Brain pericyte (primary cell): ENCODE measurements around the gene GNAO1.
A peak's percentile ranks its signal among the peaks of the same experiment; 100 is the strongest.

ENCODE experiments used
- DNase-seq: peaks from one replicate; pipeline ENCODE4 v3.0.0-alpha.2; 2012; ENCODE audit warnings: low read depth, low spot score

The GNAO1 gene

DNA sequence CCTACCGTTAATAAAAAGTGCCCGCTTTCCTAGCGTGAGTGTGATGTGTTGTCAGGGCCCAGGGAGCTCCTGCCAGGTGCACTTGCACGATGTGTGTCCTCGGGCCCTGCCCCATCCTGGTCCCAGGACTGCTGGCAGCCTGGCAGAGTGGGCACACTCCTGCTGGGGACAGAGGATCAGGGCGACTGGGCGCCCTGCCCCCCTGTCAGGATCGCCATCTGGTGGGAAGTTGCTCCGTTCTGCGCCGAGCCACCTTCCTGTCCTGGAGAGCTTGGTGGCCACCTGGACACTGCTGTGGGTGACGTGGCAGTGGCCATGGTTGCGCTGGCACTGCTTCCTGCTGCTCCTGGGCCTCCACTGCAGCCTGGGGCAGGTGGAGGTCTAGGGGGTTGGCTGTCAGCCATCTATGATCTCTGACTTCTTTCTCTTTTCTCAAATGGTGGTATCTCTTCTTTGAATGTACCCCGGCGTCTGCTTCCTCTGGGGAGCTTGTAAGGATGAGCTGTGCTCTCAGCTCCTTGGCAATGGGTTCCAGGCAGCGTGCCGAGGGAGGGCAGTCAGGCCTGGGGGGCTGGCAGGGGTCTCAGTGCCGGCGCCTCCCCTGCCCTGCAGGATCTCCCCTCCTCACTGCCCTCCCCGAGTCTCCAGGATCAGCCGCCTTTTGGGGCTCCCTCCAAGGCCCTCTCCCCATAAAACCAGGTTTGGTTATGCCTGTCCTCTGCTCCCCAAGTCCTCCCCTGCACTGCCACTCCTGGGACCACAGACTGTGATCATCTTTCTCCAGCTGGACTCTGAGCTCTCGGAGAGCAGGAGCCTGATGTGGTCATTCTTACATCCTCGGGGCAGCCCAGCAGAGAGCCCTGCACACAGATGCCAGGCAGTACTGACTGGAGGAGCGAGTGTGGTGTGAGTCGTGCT lies 157.1 kb downstream of the GNAO1 start:
- no peak for DNase-seq

- DNase-seq = no peak
Observed at GRCh38 chr16:56349086-56349415, 157.8 kb downstream of the GNAO1 start.

GRCh38 chr16:56349711-56350161 lies 158.4 kb downstream of the GNAO1 start:
- DNase-seq = no peak

GRCh38 chr16:56350491-56351405 lies 159.5 kb downstream of the GNAO1 start:
- DNase-seq = no peak

DNA sequence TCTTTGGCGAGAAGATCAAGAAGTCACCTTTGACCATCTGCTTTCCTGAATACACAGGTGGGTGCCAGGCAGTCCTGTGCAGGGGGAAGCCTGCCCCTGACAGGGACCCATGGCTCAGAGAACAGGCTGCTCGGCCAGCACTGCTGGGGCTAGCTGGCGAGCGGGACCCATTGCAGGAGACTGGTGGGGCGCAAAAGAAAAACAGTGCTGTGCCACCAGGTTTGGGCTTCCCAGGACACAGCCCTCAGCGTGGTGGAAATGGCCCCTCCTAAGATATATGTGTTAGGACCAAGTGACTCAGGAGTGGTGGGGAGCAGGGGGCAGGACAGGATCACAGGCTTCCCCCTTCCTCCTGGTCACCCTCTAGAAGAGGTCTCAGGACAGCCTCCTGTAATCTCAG lies 160.2 kb downstream of the GNAO1 start:
- no peak for DNase-seq

GRCh38 chr16:56352351-56353053 lies 161.2 kb downstream of the GNAO1 start:
- no peak for DNase-seq

- no peak for DNase-seq
Observed at GRCh38 chr16:56353054-56353921, 162.0 kb downstream of the GNAO1 start.

DNA sequence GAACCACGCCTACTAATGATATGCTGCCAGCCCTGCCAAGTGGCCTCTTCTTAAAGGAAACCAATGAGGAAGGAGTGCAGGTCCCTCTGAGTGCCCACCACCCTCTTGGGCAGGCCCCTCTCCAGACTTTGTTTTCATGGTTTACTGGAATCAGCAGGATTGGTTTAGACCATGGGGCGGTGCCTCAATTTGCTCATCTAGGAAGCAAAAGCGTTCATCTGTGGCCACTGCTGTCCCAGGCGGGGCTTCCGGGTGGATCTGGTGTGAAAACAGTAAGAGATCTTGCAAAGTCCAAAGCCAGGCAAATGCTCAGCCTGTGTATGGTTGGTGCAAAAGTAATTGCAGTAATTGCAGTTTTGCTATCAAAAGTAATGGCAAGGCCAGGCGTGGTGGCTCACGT lies 162.7 kb downstream of the GNAO1 start:
- DNase-seq = no peak

GRCh38 chr16:56354746-56355145 lies 163.5 kb downstream of the GNAO1 start:
- DNase-seq = no peak

GRCh38 chr16:56355221-56355620 lies 163.9 kb downstream of the GNAO1 start:
- no peak for DNase-seq

DNA sequence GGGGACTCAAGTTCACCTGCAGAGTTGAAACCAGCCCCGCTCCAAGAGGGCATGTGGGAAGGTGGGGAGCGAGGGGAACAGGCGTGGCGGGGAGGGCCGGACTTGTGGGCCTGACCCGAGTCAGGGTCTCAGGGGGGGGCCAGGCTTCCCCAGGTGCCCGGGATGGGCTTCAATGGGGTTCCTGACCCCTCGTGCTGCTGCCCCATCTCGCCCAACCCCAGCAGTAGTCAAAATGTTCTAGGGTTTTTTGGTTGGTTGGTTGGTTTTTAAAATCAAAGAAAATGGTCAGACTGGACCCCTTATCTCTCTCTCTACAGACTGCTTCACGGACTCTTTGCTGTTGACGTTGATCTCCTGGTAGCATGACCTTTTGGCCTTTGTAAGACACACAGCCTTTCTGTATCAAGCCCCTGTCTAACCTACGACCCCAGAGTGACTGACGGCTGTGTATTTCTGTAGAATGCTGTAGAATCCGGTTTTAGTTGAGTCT lies 164.5 kb downstream of the GNAO1 start:
- DNase-seq = no peak

DNA sequence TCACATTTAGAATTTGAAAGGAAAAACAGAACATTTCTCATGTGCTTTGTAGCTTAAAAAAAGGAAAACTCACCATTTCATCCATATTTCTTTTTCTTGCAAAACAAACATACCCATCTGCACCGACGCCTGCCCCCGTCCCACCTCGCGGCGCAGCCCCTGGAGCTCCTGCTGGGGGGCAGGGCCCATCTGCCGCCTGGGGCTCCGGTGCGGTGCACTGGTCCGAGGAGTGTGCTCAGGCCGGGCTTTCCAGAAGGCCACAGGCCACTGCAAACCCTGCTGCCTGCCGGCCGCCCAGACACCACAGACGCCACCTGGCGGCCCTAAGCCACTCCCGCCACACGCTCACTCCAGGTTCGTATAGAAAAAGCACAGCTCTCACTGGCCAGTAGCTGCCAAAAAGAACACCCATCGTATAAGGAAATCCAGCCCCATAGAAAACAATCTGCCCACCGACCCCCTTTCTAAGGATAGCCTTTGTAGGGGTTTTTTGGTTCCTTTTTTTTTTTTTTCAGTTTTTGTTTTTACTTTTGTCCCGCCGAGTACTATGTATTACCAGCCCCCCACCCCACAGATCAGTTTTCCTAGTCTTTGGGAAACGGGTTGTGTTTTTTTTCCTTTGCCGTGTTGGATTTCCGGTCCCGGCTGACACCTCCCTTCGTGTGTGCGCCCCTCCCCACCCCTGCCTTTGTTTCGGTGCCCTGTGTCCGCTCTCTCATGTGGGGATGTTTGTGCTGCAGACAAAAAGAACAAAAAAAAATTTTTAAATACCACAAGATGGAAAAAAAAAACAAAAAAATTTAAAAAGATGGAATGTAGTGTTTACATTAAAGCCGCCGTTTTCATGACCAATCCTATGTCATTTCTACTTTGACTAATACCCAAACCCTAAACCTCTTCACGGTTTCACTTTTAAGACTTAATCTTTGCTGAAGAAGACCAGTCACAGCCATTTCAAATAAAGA lies 165.3 kb downstream of the GNAO1 start:
- peak; percentile 56 for DNase-seq

DNA sequence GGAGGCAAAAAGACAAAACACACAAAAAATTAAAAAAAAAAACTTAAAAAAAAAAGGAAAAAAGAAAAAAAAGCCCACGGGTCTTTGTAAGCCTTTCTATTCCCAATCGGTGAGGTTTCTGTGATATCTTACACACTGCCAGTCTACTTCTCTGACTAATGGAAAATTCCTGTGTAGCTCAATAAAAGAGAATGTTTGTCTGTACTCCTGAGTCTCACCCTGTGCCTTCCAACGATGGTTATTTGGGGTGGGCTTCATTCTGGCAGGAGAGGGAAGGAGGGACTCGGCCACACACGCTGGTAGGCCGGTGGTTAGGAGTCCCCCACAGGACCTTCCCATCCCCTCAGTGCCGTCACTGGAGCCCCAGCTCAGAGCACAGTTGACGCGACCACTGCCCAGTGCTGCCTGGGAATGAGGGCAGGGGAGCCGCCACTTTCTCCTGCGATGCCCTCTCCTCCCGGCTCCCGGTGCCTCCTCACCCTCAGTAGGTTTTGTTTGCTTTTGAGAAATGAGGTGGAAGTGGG lies 166.0 kb downstream of the GNAO1 start:
- no peak for DNase-seq

DNA sequence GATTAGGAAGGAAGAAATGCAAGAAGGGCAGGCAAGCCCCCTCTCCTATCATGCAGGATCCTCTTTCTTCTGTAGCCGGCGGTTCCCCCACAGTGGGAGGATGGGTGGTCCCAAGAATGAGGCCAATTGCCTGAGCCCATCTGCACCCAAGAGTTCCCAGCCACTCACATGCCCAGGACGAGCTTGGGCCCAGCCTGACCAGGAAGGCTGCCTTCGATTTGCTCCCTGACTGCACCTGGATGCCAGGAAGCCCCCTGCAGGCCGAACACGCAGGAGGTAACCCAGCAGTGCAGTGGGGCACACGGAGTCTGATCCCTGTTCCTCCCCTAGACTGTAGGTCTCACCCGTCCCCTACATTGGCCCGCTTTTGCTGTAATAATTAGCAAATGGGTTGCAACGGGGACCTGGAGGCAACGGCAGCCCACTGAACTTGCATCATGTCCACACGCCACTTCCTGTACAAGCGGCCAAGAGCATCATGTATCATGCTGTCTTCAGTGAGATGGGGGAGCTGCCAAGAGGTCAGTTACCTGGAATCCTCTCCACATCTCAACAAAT lies 166.6 kb downstream of the GNAO1 start:
- DNase-seq = no peak

DNA sequence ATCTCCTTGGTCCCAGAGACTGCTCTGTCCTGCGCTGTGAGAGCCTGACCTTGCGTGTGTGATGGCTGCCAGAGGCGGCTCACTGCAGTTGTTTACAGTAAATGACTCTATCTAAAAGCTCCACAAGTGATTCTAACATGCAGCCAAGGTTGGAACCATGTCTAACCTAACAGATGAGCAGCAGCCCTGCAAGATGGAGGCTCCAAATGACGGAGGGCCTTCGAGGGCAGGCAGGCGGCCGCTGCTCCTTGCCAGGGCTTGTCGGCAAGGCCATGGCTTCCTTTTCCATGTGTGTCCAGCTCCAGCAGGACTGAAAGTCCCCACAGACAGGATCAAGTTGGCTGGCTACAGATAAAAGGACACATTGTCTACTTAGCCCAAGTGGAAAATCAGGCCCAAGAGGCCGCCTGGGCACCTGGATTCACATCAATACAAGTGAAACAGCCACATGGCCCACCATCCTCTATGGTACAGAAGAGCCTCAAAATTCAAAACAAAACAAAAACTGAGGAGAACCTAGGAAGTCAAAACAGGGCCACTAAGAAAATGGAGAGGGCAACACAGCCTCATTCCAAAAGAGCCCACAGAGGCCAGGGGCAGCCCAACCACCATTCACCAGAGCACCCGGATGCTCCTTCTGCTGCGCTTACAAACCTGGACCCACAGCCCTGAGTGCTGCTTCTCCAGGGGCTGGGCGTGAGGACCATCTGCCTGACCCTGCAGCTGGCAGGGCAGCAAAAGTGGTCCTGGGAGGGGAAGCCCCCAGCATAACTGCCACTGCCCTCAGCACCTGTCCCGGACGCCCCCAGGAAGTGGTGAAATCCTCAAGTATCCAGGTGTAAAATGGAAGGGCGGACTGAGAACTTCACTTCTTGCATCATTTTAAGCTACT lies 169.1 kb downstream of the GNAO1 start:
- no peak for DNase-seq

DNA sequence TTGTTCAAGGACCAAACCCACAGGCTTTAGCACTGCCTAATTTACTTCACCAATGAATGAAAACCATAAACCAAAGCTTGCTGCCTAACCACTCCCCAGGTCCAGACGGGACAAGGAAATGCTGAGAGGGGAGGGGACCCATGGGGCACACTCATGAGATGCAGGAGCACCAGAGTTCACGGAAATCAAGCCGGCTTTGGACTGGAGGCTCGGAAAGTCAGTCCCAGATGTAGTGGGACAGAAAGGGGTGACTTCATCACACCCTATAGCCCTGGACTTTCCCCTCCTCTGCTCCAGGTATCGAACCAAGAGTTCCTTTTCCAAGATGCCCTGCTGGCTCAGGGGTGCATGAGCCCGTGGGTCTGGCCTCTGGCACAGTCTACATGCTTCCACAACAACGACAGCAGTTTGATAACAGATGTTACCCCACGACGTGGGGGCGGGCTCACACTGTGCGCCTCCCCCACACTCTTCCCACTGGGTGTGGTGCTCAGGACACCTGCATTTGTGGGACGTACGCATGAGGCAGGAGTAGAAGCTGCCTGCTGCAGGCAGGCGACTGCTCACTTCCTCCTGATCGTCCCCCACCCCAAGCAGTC lies 170.9 kb downstream of the GNAO1 start:
- no peak for DNase-seq

DNA sequence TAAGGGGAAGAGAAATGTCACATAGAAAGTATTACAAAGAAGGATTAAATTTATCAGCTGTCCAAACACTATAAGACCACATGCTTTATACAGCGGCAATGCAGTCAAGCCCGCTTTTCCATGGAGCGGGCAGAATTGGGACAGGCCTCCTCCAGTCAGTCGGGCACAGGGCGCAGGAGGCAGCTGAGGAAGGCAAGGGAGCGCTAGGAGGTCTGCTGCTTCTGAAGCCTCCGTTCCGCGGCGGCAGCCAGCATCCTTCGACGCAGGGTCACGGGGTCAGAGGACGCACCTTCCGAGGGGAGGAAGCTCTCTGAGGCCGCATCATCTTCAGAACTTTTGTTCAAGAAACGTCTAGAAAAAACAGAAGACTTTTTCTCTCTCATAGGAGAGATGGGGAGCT lies 171.4 kb downstream of the GNAO1 start:
- DNase-seq = no peak
